HT1080 (cell line): Measurements from ENCODE around the gene FNDC3B. TPM values are rescaled to one million over a fixed set of nuclear protein-coding genes. Genes with fewer than 3 reads are reported as not detected.

Experiments
- DNase-seq: peaks from one replicate; pipeline ENCODE4 v3.0.0-alpha.2; 2015; ENCODE audit warnings: low read depth
- total RNA-seq: library from RNA; depleted of rRNA; stranded (reverse); fragments of >200 nt; shearing (Covaris generic); gene quantifications from 2 replicates; pipeline ENCODE4 v1.2.3, GENCODE V29; 2014

FNDC3B gene
- total RNA-seq, 1 experiment from 2014 or later: 63.7 TPM

DNA sequence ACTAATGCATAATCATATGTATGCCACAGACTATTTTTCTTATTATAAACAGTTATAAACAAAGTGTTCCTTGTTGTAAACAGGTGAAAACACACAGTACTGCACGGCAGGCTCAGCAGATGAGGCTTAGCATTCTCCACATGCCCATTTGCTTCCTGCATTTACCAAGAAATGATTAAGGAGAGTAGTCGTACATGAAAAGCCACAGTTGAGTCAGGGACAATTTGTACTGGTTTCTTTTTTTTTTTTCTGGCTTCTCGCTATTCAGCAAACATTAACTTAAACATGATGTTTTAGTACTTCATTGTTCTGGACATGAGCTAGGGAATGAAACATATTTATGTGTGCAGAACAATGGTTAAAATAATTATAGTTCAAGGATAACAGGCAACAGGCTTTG is 345.5 kb downstream of the FNDC3B start:
- DNase-seq: no peak

DNA sequence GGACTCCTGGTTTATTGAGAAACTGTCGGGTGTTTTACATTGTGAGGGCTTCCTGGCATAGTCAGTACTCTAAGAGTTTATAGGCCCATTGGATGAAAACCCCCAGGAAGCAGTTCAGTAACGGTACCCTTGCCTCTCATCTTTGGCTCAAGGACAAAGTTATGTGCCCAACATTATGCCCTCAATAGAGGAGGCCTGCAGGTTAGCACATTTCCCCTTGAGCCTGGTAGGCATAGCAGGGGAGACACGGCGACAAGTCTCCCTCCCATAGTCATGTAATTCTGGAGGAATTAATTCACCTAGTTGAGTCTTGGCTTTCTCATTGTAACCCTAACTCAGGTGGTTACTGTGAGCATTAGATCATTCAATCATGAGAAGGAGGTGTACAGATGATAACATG is 348.4 kb downstream of the FNDC3B start:
- no peak for DNase-seq

DNA sequence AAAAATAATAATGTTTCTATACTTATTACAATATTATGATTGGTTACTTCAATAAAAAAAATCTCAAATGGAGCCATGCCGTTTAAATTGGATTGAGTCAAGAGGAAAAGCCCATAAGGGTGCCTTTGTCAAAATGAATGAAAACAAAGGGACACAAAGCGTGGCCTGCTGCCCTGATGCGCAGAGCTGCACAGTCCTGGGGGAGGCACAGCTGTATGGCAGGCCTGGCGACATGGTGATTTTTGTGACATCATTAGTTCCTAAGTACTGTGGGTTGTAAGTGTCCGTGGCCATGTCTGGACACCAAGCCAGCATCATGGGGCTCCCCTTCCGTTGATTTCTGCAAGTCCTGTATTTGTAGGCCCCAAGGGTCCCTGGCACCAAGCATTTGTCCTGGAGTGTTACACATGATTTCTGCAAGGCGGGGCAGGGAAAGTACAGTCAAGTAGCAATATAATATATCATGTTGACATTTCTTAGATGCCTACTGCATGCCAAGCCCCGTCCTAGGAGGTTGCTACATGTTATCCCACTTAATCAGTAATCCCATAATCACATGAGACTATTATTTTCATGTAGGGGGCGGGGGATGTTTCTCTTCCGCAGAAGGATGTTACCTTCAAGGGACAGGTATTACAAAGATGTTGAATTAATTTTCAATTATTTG is 349.2 kb downstream of the FNDC3B start:
- DNase-seq: no peak

DNA sequence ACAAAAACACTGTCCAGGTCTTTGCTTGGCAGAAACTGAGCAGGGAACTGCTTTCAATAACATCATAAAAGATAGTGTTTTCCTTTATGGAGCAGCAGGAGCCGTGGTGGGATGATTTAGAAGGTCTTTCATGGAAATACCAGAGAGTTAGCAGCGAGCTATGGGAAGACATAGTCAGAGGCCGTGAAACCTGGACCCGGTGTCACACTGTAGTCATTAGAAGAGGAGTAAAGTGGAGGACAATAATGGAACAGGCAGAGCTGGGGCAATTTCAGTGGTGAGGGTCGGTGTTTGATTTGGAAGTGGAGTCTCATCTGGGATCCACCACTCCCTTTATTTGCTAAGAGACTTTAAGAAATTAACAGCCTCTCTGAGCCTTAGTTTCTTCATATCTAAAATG is 351.4 kb downstream of the FNDC3B start:
- DNase-seq: no peak

DNA sequence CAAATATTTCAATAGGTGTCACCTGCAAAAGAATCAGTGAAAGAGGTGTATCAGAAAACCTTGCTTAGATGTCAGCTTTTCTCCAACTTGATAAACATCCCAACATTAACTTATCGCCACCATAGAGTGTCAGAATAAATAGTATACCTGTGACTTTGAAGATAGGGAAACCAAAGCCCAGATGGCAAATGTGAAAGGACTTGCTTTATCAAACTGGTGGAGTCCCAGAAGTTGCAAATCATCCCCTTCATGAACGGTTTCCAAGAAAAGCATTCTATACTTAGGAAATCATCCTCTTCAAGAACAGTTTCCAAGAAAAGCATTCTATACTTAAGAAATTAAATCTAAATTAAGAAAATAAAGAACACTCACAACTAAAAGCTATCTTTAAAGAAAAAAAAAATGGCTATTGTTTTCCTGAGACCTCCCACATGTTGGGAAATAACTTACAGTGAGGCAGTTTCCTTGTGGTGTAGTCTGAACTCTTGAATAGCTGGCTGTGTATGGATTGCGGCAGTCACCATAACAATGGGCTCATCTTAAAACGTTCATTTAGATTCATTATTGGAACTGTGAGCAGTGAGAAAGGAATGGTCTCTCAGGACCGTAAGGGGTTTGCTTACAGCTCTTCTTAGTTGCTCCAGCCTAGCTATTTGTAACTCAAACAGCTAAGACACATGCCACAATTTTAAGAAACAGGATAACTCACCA is 352.4 kb downstream of the FNDC3B start:
- no peak for DNase-seq

DNA sequence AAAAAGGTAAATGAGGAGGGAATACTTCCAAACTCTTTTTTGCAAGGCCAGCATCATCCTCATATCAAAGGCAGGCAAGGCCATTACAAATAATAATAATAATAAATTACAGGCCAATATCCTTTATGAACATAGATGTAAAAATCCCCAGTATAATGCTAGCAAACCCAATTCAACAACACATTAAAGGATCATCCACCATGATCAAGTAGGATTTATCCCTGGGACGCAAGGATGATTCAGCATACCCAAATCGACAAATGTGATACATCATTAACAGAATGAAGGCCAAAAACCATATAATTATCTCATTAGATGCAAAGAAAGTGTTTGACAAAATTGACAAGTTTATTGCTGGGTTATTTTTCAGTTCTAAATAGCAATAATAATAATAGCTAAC is 355.3 kb downstream of the FNDC3B start:
- DNase-seq: no peak

DNA sequence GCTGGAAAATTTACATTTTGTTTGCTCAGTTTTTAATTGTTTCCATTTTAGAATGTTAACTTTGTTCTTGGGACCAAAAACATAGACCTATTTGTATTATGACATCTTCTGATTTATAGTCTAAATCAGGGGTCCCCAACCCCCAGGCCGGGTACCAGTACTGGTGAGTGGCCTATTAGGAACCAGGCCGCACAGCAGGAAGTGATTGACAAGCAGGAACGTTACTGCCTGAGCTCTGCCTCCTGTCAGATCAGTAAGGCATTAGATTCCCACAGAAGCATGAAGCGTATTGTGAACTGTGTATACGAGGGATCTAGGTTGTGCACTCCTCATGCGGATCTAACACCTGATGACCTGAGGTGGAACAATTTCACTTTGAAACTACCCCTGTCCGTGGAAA is 357.0 kb downstream of the FNDC3B start:
- DNase-seq: no peak

DNA sequence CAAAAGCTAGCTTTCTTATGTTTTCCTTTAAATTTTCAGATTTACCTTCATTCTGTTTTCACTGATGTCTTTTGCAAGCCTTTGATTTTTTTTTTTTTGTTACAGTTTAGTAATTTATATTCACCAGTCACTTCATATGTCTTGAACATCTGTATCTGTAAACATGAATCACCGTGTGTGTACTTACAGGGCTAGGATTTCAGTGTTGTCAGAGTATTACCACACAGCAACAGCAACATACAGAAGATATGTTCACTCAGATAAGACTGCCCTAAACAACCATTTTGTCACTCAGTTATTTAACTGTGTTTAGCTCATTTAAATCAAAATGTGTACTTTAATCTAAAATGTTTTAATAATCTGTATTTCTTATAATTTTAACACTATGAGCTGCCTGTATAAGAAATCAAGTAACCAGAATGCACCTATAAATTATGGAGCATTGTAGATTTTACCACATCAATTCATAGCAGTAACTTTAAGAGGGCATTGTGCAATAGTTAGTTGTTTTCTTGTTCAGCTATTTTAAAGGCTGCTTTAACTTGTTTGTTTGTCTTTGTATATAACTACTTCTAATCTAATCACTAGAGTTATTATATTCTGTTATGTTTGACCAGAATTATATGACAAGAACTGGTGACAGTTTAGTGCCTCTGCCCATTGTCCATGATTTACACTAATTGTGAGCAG is 358.5 kb downstream of the FNDC3B start:
- no peak for DNase-seq

DNA sequence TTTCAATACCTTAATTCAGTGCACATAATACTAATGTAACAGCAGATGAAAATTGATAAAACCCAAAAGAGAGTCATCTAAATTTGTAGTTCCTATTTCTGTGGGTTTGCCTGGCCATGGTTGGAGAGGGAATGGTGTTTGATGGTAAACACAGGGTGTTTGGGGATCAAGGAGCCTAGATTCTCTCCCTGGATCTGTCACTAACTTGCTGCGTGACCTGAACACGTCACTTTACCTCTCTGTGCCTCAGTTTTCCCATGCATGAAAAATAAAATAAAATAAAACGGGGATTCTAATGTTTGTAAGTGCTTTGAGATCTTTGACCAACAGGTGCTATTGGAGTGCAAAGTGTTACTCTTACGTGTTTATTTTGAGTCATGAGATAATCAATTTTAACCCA is 359.1 kb downstream of the FNDC3B start:
- no peak for DNase-seq

DNA sequence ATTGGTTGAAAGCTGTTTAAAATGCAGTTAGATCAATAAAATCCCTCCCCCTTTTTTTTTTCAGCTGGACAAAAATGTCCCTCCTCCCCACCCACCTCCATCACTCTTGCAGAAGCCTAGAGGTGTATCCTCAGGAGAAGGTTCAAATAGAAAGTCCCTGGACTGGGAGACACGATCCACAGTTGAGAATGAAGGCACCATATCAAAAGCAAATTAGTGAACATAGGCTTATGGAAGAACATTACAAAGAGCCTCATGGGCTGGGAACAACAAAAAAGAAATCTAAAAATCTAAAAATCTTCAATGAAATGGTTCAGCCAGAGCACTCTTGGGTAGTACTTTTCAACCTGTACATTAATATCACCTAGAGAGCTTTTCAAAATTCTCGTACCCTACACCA is 362.7 kb downstream of the FNDC3B start:
- no peak for DNase-seq

DNA sequence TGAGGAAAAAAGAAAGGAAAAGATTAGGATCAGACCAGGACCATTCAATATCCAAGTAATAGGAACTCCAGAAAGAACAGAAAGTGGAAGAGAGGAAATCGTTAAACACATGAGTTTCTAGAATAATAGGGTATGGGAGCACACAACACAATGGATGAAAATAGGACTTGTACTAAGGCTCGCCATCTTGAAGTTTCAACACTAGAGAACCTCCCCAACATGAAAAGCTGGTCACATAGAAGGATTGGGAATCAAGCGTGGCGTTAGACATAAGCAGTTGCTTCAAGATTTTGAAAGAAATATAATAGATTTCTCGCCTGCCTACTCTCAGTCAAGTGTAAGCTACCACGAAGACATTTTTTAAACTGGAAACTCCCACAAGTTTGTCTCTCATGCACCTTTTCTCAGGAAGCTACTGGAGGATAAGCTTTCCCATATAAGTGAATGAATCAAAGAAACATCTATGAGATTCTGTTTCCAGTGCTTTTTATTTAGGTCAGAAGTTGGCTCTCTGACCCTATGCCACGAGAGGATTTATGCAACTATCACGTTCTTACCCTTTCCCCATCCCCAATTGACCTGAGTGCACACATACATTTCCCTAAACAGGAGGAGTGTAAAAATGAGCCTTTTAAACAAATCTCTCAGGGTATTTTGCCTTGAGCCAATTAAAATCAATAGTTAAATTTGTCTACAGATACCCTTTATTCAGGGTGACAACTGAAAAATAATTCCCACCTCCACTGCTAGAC is 363.7 kb downstream of the FNDC3B start:
- no peak for DNase-seq

DNA sequence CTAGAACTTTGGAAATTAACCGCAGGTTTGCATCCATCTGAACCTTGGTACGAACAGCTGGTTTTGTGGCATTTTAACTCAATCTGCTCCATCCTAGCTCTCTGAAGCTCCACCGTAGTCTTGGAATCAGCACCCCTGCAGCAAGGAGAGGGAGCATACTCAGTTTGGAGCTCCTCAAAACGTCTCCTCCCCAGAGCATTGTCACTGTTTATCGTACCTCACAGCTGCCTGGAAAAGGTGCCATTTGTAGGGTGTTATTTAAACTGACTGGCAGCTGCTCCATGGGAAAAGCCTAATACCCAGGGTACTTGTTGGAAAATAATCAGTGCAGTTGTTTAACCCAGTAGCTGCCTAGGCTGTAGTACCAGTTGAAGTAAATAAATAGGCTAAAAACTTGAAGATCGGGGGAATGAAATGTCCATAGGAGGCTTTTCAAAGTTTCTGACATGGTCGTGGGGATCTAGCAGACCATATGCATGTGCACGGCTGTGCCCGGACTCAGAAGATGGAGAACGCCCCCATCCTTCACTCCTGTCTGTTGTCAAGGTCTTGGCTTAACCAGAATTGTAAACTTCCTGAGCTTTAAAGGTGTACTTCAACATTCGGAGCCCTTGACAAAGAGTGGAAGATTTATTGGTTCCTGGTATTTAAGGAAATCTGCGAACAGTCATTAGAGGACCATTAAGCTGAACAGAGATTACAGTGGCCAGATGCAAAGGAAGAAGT is 365.0 kb downstream of the FNDC3B start:
- DNase-seq: no peak

DNA sequence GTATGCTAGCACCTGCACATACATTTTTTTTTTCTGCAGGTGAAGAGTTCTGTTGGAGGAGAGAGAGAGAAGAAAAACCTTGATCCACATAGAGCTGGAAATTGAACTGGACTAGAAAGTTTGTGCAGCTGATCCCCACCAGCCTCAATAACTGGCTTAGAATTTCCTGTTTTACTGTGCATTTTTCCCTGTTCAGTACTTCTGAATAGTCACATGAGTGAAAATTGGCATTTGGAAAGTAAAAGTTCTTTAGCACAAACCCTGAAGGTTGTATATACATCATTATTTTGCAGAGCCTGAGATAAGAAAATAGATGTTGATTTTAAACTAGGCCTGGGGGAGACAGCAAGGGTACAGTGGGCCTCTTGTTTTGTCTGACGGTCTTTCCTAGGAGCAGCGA is 366.5 kb downstream of the FNDC3B start:
- no peak for DNase-seq

DNA sequence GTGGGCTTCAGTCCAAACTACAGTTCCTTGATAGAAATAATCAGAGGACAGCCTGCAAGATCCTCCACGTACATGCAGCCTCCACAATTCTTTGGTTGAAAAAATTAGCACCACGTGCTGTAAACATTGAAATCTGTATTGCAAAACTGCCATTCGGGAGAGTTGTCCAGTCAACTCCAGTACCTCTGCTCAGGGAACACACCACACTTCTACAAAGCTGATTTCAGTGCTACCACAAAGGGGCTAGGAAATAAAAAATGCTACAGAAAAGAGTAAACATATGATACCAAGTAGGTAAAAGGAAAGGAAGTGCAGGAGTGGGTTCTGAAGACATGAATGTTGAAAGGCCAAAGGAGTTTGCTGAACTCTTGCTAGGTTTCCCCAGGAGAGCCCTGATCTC is 368.5 kb downstream of the FNDC3B start:
- DNase-seq: no peak

DNA sequence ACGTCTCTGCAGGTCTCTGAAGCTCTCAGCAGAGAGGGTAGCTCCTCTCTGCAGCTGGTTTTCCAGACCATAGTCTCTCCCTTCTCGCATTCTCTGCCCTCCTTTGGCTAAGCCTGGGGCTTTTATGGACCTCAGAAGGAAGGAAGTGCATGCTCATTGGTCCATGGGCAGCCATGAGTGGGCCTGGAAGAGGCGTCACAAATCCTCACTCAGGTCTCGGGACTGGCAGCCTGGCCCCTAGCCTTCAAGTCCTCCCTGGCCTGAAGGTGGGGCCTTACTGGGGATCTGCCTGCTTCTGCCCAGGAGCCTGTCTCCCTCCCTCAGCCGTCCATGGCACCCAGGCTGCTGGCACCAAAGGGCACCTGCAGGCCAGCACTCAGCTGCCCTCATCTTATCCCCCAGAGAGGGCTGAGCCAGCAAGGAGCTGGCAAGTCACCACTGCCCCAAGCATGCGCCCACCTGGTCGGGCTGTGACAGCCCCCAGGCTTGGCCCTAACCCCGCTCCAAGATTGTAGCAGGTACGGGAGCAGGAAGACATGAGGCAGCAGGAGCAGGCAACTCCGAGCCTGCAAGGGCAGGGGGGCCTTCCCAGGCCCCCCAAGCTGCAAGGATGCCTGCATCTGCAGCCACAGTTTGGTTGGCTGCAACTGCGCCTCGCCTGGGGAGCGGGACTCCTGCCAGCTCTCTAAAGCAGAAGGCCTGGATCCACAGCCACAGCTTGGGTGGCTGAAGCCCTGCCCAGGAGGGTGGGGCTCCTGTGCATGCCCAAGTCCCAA is 371.5 kb downstream of the FNDC3B start:
- DNase-seq: no peak

DNA sequence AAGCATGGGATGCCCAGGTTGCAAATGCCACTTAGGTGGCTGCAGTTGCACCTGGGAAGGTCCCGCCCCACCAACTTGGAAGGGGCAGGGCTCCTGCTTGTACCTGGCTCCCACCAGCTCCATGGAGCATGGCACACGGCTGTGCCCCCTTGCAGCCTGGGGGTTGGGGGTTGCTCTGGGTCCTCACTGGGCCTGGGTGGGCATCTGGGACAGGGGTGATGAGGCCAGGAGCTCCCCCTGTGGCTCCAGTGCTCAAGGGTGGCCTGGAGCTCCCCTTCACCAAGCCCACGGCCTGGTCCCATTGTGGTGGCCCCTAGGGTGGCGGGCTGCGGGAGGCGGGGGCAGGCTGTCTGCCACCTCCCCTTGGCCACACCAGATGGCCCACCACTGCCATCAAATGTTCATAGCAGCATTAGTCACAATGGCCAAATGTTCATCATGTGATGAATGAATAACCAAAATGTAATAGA is 372.1 kb downstream of the FNDC3B start:
- DNase-seq: no peak

DNA sequence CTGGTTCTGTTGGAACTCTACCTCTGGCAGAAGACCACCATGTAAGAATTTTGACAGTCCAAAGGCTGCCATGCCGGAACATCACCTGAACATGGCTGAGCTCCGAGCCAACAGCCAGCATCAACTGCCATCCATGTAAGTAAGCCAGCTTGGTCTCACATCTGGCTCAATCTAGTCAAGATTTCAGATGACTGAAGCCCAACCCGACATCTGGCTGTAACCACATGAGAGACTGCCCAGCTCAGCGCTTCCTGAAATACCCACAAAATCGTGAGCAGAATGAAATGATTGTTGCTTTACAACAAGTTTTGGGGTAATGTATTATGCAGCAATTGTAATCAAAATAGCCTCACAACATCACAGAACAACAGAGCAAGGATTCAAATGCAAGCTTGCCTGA is 375.9 kb downstream of the FNDC3B start:
- no peak for DNase-seq

DNA sequence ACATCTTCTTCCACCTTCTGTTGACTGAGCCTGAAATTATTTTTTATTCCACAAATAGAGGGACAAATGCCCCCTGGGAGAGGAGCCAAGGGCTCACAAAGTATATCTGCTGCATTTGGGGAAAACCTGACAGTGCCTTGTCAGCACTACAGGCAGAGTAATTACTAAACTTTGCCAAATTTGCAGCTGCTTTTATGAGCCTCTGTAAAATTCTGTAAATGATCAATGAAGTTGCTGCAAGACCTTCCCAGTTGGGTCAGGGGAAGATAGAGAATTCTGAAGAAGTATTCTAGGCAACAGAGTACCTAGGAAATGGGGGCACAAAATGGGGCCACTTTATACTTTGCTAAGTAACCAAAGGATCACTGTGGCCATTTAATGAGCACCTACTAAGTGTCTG is 398.3 kb downstream of the FNDC3B start:
- no peak for DNase-seq

DNA sequence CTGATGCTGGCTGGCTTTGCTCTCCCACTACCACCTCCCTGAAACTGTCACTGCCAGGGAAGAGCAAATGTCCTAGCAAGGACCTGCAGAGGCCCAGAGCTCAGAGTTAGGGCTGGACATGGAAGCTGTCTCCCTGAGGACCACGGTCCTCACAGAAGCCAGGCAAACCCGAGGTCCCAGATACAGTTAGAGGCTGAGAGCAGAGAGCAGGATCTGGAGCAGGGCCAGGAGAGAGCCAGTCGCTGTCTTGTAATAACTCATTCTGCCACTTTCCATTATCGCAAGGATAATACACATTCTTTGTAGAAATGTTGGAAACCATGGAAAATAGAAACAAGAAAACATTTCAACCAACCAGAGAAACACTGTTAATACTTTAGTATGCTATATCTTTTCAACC is 398.8 kb downstream of the FNDC3B start:
- no peak for DNase-seq

DNA sequence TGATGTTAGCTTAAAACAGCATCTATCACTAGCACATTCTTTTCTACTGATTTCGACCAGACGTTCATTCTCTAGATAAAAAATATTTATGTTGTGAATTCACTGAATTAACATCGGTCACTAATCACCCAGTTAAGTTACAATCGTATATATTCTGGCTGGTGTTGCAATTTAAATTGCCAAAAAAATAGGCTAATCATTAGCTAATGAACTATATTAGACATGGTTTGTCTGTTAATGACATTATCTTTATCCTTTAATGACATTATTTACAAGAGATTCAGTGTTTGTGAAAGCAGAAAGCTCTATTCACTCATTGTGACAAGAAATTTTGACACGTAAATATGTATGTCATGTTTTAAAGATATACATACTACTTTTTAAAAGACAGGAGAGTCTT is 402.2 kb downstream of the FNDC3B start:
- no peak for DNase-seq
